ENCODE data around the gene DES.

Gene DES

DNA sequence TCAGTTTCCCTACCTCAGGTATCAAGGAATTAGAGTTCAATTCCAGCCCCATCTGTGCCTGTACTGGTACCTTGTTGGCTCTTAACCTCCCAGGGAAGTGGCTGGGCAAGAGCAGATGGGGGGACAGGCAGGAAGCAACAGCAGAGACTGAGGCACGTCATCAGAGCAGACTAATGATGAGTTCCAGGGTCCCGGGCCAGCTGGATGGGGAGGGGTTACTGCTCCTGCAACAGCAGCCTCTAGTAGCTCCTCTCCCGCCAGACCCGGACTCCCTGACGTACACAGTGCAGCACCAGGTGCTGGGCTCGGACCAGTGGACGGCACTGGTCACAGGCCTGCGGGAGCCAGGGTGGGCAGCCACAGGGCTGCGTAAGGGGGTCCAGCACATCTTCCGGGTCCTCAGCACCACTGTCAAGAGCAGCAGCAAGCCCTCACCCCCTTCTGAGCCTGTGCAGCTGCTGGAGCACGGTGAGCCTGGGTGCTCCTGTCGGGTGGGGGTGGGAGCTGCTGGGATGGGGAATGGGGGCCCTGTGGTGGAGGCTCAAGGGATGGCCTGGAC, 54.5 kb downstream of the DES start:
- no peak for DNase-seq (ENCODE audit: low spot score)

DNA sequence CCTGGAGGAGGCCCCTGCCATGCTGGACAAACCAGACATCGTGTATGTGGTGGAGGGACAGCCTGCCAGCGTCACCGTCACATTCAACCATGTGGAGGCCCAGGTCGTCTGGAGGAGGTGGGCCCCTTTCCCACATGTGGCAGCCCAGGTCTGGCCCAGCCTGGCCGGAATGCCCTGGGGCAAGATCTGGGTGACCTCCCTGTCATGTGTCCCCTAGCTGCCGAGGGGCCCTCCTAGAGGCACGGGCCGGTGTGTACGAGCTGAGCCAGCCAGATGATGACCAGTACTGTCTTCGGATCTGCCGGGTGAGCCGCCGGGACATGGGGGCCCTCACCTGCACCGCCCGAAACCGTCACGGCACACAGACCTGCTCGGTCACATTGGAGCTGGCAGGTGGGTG, 55.3 kb downstream of the DES start:
- no peak for DNase-seq (ENCODE audit: low spot score)

DNA sequence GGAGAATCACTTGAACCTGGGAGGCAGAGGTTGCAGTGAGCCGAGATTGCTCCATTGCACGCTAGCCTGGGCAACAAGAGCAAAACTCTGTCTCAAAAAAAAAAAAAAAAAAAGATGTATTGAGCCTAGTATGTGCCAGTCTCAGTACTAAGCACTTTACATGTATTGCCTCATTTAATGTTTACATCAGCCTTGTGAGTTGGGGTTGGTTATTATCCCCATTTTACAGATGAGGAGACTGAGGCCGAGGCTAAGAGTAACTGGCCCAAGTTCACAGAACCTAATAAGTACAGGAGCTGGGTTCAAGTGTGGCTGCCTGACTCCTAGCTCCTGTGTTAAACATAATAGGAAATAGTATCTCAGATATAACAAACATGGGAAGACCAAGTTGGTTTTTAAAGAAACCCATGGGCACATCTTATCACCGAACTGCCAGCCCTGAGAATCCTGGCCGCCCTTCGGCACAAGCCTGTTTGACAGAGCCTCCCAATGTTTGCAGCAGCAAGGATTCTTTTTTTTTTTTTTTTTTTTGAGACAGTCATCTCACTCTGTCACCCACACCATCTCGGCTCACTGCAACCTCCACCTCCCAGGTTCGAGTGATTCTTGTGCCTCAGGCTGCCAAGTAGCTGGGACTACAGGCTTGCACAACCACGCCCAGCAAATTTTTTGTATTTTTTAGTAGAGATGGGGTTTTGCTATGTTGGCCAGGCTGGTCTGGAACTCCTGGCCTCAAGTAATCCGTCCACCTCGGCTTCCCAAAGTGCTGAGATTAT, 56.3 kb downstream of the DES start:
- DNase-seq (ENCODE audit: low spot score), result no peak

DNA sequence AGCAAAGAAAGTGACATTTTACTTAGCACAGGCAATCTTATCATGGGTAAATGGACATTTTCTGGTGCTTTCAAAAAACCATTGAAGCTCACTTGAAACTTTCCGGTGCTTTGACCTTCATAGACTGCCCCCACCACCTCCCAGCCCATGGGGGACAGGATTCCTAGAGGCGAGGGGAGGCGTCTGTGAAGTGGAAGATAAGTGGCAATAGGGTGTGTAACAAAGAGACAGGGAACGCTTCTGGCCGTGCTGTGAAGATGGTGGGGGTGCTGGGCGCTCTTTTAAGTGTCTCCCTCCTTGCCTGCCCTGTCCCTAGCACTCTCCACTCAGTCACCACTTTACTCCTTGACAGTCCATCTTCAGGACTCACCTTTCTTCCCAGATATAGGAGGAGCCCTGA, 57.1 kb downstream of the DES start:
- no peak for DNase-seq (ENCODE audit: low spot score)

DNA sequence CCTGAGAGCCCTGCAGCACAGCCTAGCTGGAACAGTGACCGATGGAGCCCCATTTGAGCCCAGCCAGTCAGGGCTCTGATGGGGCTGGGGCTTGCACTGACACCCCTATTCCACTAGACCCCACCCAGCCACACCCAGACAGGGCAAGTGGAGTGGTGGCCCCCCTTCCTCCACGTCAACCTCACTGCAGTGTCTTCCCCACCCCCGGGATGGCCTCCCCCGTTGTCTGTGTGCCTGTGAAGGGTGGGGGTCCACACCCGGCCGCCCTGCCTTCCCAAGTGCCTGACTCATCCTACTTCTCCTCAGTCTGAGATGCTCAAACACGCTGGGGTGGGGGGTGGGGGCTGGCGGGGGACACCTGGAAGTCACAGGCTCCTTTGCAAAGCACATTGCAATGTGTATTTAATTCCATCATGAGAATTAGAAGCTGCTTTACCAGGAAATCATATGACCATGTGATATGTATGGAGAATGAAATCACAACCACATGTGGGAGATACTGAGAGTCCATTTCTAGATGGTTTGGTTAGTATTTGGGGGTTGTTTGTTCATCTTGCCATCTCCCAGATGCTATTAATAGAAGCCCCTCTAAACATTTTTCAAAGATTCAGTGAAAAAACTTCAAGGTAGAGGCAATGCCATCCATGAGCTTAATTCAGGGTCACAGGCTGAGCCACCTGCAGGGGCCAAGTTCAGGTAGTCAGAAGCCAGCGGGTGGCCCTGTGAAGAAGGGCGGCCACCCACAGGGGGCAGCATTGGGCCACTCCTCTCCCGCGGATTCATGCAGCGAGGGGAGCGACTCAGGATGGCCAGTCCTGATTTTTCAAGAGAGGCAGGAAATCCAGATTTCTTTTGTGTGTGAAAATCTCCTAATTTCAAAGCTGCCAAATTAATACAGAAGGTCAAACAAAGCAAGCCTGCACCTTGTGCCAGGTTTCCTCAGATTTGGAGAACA, 57.8 kb downstream of the DES start:
- DNase-seq (ENCODE audit: low spot score), result peak; percentile 35
